GM21786 (cell line): ENCODE data around the gene TSHZ2.
"Not testable (repeated sequence)": the region's sequence is repeated elsewhere in the genome, so short reads cannot be mapped to it uniquely, and the experiment has no call there.

ENCODE experiments used
- ATAC-seq: cut with Tn5 transposase; IDR thresholded peaks from one replicate; pipeline ENCODE4 v1.9.1; 2021; ENCODE audit not compliant: unreplicated experiment

TSHZ2 gene

GRCh38 chr20:53522026-53522425, 549.9 kb downstream of the TSHZ2 start:
- ATAC-seq = no peak

DNA sequence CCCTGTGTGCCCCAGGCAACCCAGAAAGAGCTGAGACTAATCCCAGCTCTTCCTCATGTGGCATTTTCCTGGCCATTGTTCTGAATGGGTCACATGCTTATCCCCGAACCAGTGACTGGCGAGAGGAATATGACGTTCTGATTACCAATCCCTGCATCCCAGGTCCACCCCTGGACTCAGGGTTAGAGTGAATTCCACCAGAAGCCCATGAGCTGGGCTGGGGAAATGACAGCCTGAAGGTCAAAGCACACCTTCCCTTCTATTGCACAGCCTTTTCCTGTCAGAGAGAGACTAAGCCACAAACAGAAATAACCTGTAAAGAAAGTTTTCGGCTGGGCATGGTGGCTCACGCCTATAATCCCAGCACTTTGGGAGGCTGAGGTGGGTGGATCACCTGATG, 550.5 kb downstream of the TSHZ2 start:
- no peak for ATAC-seq

- not testable (repeated sequence) for ATAC-seq
Observed at GRCh38 chr20:53523615-53524014, 551.5 kb downstream of the TSHZ2 start.

GRCh38 chr20:53524589-53525312, 552.6 kb downstream of the TSHZ2 start:
- no peak for ATAC-seq

- no peak for ATAC-seq
Observed at GRCh38 chr20:53527196-53527595, 555.0 kb downstream of the TSHZ2 start.

GRCh38 chr20:53529658-53530057, 557.5 kb downstream of the TSHZ2 start:
- no peak for ATAC-seq

GRCh38 chr20:53530440-53530839, 558.3 kb downstream of the TSHZ2 start:
- ATAC-seq = no peak

GRCh38 chr20:53532654-53533312, 560.6 kb downstream of the TSHZ2 start:
- ATAC-seq = not testable (repeated sequence)

DNA sequence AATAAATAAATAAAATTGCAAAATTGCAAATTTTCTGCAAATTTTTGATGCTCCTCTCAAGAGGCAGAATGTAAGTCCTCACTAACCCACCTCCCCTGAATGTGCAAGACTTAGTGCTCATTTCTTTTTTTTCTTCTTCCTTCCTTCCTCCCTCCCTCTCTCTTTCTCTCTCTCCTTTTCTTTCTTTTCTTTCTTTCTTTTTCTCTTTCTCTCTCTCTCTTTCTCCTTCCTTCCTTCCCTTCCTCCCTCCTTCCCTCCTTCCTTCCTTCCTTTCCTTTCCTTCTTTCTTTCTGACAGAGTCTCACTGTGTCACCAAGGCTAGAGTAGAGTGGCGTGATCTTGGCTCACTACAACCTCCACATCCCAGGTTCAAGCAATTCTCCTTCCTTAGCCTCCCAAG, 561.3 kb downstream of the TSHZ2 start:
- ATAC-seq = no peak

DNA sequence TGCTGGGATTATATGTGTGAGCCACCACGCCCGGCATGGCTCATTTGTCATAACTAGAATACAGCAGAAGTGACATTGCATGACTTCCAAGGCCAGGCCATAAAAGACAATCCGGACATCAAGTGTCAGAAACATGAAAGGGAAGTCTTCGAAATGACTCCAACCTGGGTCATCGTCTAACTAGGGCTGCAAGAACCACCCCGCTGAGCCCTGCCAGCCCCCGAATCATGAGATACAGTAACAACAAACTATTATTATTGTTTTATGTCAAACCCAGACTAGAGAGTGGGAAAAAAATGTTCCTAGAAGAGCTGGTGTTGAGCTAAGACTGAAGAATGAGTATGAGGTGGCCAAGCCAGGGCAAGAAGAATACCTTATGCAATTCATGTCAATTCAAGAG, 561.9 kb downstream of the TSHZ2 start:
- no peak for ATAC-seq

DNA sequence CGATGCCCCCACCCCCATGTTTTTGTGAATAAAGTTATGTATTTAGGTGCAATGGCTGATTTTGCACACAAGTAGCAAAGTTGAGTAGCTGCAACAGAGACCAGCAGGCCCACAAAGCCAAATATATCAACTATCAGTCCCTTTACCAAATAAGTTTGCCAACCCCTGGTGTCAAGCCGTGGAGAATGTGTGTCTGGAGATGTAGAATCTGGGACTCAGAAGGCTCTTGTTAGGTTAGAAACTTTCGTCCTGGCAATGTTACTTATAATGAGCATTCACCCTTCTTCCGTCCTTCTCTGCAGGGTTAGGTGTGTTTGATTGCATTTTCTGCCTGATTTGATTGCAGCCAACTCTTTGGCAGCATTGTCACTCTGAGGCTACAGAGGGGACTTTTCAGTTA, 563.7 kb downstream of the TSHZ2 start:
- no peak for ATAC-seq

- ATAC-seq = not testable (repeated sequence)
Observed at GRCh38 chr20:53536382-53536781, 564.2 kb downstream of the TSHZ2 start.

DNA sequence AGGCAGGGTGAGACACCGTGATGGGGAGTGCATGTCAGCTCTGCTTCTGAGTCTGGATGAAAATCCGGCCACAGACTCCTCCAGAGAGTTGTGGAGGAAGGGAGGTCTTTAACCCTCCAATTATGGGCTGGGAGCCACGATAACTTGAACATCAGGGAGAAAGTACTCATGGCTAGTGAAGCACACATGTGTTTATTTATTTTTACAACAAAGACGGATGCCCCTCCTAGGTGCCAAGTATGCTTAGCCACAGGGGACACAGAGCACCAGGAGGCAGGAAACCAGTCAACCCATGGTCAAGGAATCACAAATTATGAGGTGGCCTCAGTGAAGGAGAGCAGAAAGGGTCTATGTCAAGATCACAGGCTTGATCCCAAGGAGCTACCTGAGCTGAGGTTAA, 567.4 kb downstream of the TSHZ2 start:
- no peak for ATAC-seq
